Omental fat pad (tissue), 4 donors: Measurements from ENCODE around the gene SLC22A24. TPM values are rescaled to one million over a fixed set of nuclear protein-coding genes. Genes with fewer than 3 reads are reported as not detected.

Source experiments
- ATAC-seq: fragments of 150-250 bp; one replicate; pipeline ENCODE4 v1.9.1; 2016; ENCODE audit warnings: mild to moderate bottlenecking, moderate library complexity; ENCODE audit not compliant: low FRiP score
- DNase-seq: peaks from one replicate; pipeline ENCODE4 v3.0.0-alpha.2; 2019; ENCODE audit warnings: low spot score
- total RNA-seq, 4 donors: library from RNA; depleted of rRNA; stranded (reverse); fragments of >200 nt; gene quantifications; one replicate each; pipeline ENCODE4 v1.1.0, GENCODE V29; 2016
- TF ChIP-seq, protein P1 (sequence below), 3 donors: fragments of 450-650 bp; IDR thresholded peaks; one replicate each; pipeline ENCODE4 v1.5.1; 2016 to 2017; ENCODE audit warnings: antibody characterized with exemption in 3 of 3, mild to moderate bottlenecking in 3 of 3, moderate library complexity in 2 of 3

The SLC22A24 gene
- total RNA-seq, 4 donors from 2014 or later = not detected

- TF ChIP-seq, protein P1, sequence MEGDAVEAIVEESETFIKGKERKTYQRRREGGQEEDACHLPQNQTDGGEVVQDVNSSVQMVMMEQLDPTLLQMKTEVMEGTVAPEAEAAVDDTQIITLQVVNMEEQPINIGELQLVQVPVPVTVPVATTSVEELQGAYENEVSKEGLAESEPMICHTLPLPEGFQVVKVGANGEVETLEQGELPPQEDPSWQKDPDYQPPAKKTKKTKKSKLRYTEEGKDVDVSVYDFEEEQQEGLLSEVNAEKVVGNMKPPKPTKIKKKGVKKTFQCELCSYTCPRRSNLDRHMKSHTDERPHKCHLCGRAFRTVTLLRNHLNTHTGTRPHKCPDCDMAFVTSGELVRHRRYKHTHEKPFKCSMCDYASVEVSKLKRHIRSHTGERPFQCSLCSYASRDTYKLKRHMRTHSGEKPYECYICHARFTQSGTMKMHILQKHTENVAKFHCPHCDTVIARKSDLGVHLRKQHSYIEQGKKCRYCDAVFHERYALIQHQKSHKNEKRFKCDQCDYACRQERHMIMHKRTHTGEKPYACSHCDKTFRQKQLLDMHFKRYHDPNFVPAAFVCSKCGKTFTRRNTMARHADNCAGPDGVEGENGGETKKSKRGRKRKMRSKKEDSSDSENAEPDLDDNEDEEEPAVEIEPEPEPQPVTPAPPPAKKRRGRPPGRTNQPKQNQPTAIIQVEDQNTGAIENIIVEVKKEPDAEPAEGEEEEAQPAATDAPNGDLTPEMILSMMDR (IDR thresholded peaks at IDR 0.05) = no peak
- no peak for ATAC-seq
- DNase-seq = no peak
These were observed 111.6 kb downstream of the SLC22A24 start for GRCh38 chr11:63032457-63032856.

Other genes starting within 250 kb of the SLC22A24 start
- not detected for gene CHRM1, start 222.9 kb downstream of the SLC22A24 start, total RNA-seq
- not detected for gene SLC22A6, start 159.3 kb downstream of the SLC22A24 start, total RNA-seq
- not detected for gene SLC22A8, start 128.4 kb downstream of the SLC22A24 start, total RNA-seq
- under 1 TPM in 1 of 4 donors, not detected in 3; 0.31 TPM for gene SLC22A25, start 99.4 kb upstream of the SLC22A24 start, total RNA-seq
- gene SLC22A9, start 225.6 kb upstream of the SLC22A24 start, total RNA-seq = not detected